G401 (cell line): ENCODE results near the gene NCKAP1. TPM values are rescaled to one million over a fixed set of nuclear protein-coding genes. Genes with fewer than 3 reads are reported as not detected.

ENCODE experiments used
- DNase-seq: peaks from one replicate; pipeline ENCODE4 v3.0.0-alpha.2; 2015; ENCODE audit warnings: low spot score
- in situ Hi-C: cut with HindIII; loops from 2 replicates; pipeline ENCODE4 v1.10.0; 2016; ENCODE audit warnings: low sequenced_read_pairs, mixed read lengths
- total RNA-seq: library from RNA; depleted of rRNA; stranded (reverse); fragments of >200 nt; shearing (Covaris generic); gene quantifications from 2 replicates; pipeline ENCODE4 v1.2.3, GENCODE V29; 2014

NCKAP1 gene
- total RNA-seq, 1 experiment from 2014 or later, result 163 TPM

- in situ Hi-C loops, result no loop called here
- no peak for DNase-seq
Observed at GRCh38 chr2:182920089-182920488, 118.2 kb downstream of the NCKAP1 start.

DNA sequence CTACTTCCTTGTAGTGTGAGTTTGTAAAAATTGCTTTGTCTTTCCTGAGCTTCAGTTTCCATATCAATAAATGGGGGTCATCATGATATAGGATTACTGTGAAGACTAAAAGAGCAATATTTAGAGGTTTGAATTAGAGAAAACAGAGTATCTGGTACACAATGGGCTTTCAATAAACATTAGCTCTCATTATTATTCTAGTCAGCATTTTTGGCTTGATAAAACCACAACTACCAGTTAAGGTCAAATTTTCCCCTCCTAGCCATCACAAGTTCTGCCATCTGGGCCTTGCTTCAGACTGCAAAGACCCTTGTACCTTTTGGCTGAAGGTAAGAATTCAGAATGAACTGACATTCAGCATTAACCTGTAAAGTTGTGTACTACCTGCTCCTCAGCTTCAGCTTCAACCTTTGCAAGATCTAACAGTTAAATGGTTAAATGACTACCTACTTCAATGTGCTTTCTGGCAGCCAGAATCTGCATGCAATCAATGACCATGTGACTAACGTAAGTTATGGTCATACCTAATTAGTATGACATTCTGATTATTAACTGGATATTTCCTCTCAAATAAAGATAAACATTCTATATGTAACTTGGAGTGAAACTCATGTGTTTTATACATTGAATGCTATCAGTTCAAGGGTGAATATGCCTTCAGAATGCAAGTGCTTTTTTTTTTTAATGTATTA is 119.2 kb downstream of the NCKAP1 start:
- in situ Hi-C loops, result no loop called here
- DNase-seq, result no peak

- no peak for DNase-seq
- in situ Hi-C loops, result no loop called here
Observed at GRCh38 chr2:182917924-182918323, 120.3 kb downstream of the NCKAP1 start.

DNA sequence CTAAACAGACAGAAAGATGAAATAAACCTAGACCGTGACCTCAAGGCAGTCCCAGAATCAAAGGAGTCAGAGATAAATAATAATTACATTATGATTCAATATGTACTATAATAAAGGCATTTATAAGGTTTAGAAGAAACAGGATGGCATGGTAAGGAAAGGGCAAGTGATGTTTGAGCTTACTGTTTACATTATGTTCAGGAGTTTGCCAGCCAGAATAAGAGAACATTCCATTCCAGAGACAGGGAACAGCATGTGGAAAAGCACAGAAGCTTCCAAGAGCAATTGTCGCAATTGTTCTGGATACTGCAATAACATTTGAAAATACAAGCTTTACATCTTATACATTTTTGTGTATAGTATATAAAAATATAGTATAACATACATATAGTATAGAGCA is 121.8 kb downstream of the NCKAP1 start:
- no peak for DNase-seq

GRCh38 chr2:182915369-182916326 is 122.6 kb downstream of the NCKAP1 start:
- DNase-seq, result no peak
- in situ Hi-C loops, result no loop called here

More for the DNA sequence above, 121.8 kb downstream of the NCKAP1 start:
- in situ Hi-C loops, result no loop called here

GRCh38 chr2:182914852-182915251 is 123.4 kb downstream of the NCKAP1 start:
- in situ Hi-C loops, result no loop called here
- no peak for DNase-seq

DNA sequence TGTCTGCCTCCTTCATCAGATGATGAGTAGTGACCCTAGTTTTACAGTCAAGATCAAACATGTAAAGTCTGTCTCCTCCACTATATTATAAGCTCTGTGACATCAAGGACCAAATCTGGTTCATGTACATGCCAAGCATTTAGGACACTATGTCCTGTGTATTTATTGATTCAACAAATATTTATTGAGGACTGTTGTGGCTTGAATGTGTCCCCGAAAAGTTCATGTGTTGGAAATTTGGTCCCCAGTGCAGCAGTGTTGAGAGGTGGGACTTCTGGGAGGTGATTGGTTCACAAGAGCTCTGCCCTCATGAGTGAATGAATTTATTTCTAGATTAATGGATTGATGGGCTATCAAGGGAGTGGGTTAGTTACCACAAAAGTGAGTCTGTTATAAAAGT is 125.2 kb downstream of the NCKAP1 start:
- in situ Hi-C loops, result no loop called here
- DNase-seq, result no peak

GRCh38 chr2:182912518-182912915 is 125.7 kb downstream of the NCKAP1 start:
- DNase-seq, result no peak
- in situ Hi-C loops, result no loop called here

DNA sequence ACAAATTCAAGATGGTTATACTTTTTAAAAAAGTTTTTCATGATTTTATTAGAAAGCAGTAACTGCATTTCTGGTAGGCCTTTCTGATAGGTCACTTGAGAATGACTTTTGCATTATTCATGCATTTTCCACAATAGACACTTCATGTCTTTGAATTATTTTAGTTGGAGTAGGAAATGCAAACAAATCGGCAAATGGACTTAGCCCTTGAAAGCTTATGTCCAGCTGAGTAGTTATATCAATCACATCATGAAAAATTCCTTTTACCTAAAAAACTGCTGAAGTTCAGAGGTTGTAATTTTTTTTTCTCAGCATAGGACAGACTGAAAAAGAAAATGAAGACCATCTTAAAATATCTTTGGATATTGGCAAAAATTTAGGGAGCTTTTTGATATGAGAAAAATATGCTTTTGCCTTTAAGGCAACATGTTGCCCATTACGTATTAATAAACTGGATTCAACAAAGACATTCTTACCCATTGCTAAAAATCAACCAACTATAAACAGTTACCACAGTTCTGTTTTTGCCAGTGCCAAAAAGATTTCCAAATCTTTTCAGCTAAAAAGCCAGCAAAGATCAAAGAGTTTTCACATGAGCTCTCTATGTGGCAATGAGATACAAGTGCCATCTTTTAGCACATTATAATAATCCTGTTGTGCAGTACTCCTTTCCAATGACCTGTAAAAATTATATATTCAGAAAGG is 126.3 kb downstream of the NCKAP1 start:
- in situ Hi-C loops, result no loop called here
- DNase-seq, result no peak

- in situ Hi-C loops, result no loop called here
- no peak for DNase-seq
Observed at GRCh38 chr2:182910965-182911364, 127.3 kb downstream of the NCKAP1 start.

DNA sequence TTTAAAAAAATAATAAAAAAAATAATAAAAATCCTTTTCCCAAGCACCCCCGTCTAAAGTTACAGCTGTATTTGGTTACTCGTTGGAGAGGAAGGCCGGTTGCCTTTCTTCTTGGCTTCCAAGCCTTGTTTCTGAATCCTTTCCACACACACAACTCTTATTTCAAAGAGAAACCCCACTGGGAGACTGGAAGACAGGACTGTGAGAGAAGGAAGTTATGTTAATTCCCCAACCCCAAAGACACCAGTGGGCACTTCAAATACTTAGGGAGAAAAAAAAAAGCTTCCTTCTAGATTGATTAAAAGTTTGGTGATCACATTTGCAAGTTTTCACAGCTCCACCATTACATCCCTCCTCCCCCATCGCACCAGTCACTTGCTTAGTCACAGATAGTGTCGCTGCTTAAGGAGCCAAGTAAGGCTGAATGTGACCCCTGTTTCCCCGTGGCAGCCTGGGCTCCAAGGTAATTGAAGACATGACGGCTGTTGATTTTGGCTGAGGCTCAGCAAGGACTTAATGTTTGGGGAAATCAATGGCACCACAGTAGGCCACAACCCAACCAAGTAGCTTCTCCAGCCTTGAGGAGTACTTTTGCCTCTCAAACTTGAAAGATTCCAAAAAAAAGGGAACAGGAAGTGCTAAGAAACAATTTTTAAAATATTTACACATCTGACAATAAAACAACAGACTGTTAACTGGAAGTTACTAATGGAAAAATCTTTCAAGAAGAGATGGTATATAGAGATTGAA is 131.0 kb downstream of the NCKAP1 start:
- in situ Hi-C loops, result no loop called here
- no peak for DNase-seq

- in situ Hi-C loops, result no loop called here
- no peak for DNase-seq
Observed at GRCh38 chr2:182906454-182906853, 131.8 kb downstream of the NCKAP1 start.

DNA sequence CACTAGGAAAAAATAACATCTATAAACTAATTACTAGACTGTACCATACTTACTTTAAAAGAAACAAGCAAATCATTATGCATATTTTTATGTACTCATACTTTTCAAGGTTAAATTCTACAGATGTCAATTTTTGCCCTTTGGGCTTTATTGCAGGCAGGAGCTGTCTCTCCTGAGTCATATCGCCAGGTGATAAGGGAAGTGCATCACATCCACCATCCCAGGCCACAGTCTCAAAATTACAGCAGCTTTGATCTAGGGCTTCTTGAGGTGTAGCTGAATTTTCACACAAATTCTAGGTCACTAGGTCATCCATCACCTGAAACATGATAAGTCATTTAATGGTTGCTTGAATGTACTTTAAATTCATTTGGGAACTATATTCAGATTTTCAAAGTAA is 133.4 kb downstream of the NCKAP1 start:
- in situ Hi-C loops, result no loop called here
- DNase-seq, result no peak

DNA sequence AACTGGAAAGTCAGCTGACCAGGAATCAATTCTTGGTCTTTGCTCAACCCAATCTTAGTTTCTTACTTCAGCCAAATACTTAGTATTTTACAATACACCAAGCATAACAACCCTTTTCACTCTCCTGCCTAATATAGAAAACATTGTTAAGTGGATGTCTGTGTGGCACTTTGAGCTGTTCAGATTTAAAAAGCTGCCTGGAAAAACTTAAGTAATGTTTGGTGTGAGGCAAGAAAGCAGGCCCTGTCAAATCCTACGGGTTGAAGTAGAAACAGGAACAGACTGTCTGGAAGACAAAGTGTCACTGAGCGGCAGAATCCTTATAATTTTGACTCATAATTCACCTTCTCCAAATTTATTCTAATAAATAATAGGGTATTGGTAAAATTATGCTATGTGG is 134.7 kb downstream of the NCKAP1 start:
- in situ Hi-C loops, result no loop called here
- DNase-seq, result no peak

GRCh38 chr2:182901748-182902147 is 136.5 kb downstream of the NCKAP1 start:
- in situ Hi-C loops, result no loop called here
- DNase-seq, result no peak

GRCh38 chr2:182898718-182899117 is 139.5 kb downstream of the NCKAP1 start:
- in situ Hi-C loops, result no loop called here
- no peak for DNase-seq

GRCh38 chr2:182897137-182897536 is 141.1 kb downstream of the NCKAP1 start:
- no peak for DNase-seq
- in situ Hi-C loops, result no loop called here

- DNase-seq, result no peak
- in situ Hi-C loops, result no loop called here
Observed at GRCh38 chr2:182895798-182896197, 142.5 kb downstream of the NCKAP1 start.

DNA sequence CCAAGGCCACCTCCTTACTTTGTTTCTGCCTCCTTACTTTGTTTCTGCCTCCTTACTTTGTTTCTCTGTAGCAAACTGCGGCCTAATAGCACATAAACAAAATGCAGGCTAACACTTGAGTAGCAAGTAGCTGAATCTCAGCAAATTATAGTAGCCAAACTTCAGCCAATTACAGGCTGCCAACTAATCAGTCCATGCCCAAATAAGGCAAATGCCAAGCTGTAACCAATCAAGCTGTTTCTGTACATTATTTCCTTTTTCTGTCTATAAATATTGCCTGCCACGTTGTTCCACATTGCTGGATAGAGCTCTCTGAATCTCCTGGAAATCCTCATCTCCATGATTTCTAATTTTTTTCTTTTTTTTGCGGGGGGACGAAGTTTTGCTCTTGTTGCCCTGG is 143.1 kb downstream of the NCKAP1 start:
- in situ Hi-C loops, result no loop called here
- DNase-seq, result no peak
